ENCODE results near the gene NCF4. TPM values are rescaled to one million over a fixed set of nuclear protein-coding genes. Genes with fewer than 3 reads are reported as not detected.

NCF4 gene
- total RNA-seq, 1 experiment from 2014 or later, result not detected

- peaks cover 21 to 40% of the 10 kb centered on the region in 2 experiments for H3K4me1 Mint-ChIP-seq
- H3K56ac ChIP-seq (ENCODE audit: insufficient read length, low read depth, low read length), result no peak overlapping the region
- H3K9me3 Mint-ChIP-seq, result no peaks in the 10 kb centered on the region; a peak in 1 of 5 replicates
- TF ChIP-seq CTCF (conservative IDR thresholded peaks at IDR 0.05), result no peak
- H2BK15ac ChIP-seq (ENCODE audit: low read depth, low read length), result no peak overlapping the region
- H3K4me1 ChIP-seq (ENCODE audit: insufficient read depth, low read length), result no peaks in the 10 kb centered on the region
- H2AFZ ChIP-seq (ENCODE audit: low read length), result no peak overlapping the region
- no peak overlapping the region for H3K4ac ChIP-seq (ENCODE audit: low read depth, low read length)
- no peak overlapping the region for H4K5ac ChIP-seq (ENCODE audit: insufficient read length, low read depth, low read length)
- no peaks in the 10 kb centered on the region for H3K36me3 Mint-ChIP-seq (ENCODE audit: insufficient read depth in 1 of 3, low read depth in 3 of 3)
- H4K91ac ChIP-seq (ENCODE audit: insufficient read length, low read depth, low read length), result no peak overlapping the region
- peaks cover 43% of the 10 kb centered on the region for H3K27me3 Mint-ChIP-seq (ENCODE audit: low read depth)
- H3K27ac Mint-ChIP-seq, result peak overlapping the region in 1 of 3 experiments; percentile 63; a peak in 1 of 7 replicates
- no peak overlapping the region for H3K14ac ChIP-seq (ENCODE audit: insufficient read depth, low read length)
- no peak overlapping the region for H3T11ph ChIP-seq (ENCODE audit: low read length)
- H3K9me3 ChIP-seq (ENCODE audit: control insufficient read depth, low read depth, low read length), result no peaks in the 10 kb centered on the region
- no peaks in the 10 kb centered on the region for H4K20me1 ChIP-seq (ENCODE audit: control insufficient read depth, insufficient read depth, insufficient read length)
- no peak overlapping the region for H2AK5ac ChIP-seq (ENCODE audit: insufficient read length, low read length)
- H2BK120ac ChIP-seq (ENCODE audit: low read depth, low read length, poor library complexity, severe bottlenecking), result no peak overlapping the region
- peak; percentile 59 for DNase-seq
- H3K23me2 ChIP-seq (ENCODE audit: insufficient read length, low read depth, low read length, poor library complexity, severe bottlenecking), result no peaks in the 10 kb centered on the region
- no peak overlapping the region for H3K27ac ChIP-seq (ENCODE audit: insufficient read length, low read depth, low read length)
- H3K79me2 ChIP-seq (ENCODE audit: insufficient read depth, low read length), result no peaks in the 10 kb centered on the region
- no peaks in the 10 kb centered on the region for H3K79me1 ChIP-seq (ENCODE audit: insufficient read depth, low read depth, low read length, poor library complexity, severe bottlenecking)
- H2BK20ac ChIP-seq (ENCODE audit: low read depth, low read length, poor library complexity, severe bottlenecking), result no peak overlapping the region
- H3K4me3 Mint-ChIP-seq, result no peak overlapping the region; a peak in 1 of 5 replicates
- no peak overlapping the region for H3K18ac ChIP-seq (ENCODE audit: insufficient read length, low read depth, low read length)
- H3K9ac ChIP-seq (ENCODE audit: extremely low read depth, insufficient read length, low read length), result no peak overlapping the region
- WGBS (ENCODE audit: extremely low coverage, insufficient read length, low lambda C conversion rate), result no CpG with 5 or more reads among the region's 6 CpGs
- no peak overlapping the region for H4K8ac ChIP-seq (replicated peaks; ENCODE audit: insufficient read length, low read depth, low read length)
- no peak overlapping the region for H2BK12ac ChIP-seq (ENCODE audit: insufficient read length, low read depth, low read length)
- H3K23ac ChIP-seq (ENCODE audit: insufficient read length, low read depth, low read length), result no peak overlapping the region
- peaks cover 7% of the 10 kb centered on the region; the same call in 1 of the 2 replicates for H3K27me3 ChIP-seq (ENCODE audit: insufficient read depth, low read length)
- no peak overlapping the region for H3K4me2 ChIP-seq (ENCODE audit: insufficient read depth, insufficient read length, low read length)
- no peak overlapping the region for H2BK5ac ChIP-seq (ENCODE audit: insufficient read length, low read length)
These were observed 38.2 kb upstream of the NCF4 start for GRCh38 chr22:36822581-36822980.
